Skeletal muscle satellite cell (primary cell): ENCODE data around the gene ATP8B1.
"Not testable (repeated sequence)": the region's sequence is repeated elsewhere in the genome, so short reads cannot be mapped to it uniquely, and the experiment has no call there.

Experiments
- H3K27me3 ChIP-seq: 2 replicates; pipeline ENCODE4 v1.7.0; 2013; ENCODE audit warnings: low read length; ENCODE audit not compliant: control insufficient read depth, insufficient read depth
- H3K36me3 ChIP-seq: 2 replicates; pipeline ENCODE4 v1.7.0; 2013; ENCODE audit warnings: mild to moderate bottlenecking, control low read depth, low read length; ENCODE audit not compliant: insufficient read depth
- H3K4me1 ChIP-seq: 2 replicates; pipeline ENCODE4 v1.7.0; 2013; ENCODE audit warnings: low read length; ENCODE audit not compliant: control insufficient read depth, insufficient read depth
- H3K4me2 ChIP-seq: 2 replicates; pipeline ENCODE4 v1.7.0; 2013; ENCODE audit warnings: mild to moderate bottlenecking, low read length
- H3K4me3 ChIP-seq: 2 replicates; pipeline ENCODE4 v1.7.0; 2013; ENCODE audit warnings: low read length
- H3K9ac ChIP-seq: 2 replicates; pipeline ENCODE4 v1.7.0; 2013; ENCODE audit warnings: mild to moderate bottlenecking, low read depth, low read length, moderate library complexity
- H3K9me3 ChIP-seq: replicated peaks from 2 replicates; pipeline ENCODE4 v1.7.0; 2013; ENCODE audit warnings: mild to moderate bottlenecking, control low read depth, low read length

Gene ATP8B1

DNA sequence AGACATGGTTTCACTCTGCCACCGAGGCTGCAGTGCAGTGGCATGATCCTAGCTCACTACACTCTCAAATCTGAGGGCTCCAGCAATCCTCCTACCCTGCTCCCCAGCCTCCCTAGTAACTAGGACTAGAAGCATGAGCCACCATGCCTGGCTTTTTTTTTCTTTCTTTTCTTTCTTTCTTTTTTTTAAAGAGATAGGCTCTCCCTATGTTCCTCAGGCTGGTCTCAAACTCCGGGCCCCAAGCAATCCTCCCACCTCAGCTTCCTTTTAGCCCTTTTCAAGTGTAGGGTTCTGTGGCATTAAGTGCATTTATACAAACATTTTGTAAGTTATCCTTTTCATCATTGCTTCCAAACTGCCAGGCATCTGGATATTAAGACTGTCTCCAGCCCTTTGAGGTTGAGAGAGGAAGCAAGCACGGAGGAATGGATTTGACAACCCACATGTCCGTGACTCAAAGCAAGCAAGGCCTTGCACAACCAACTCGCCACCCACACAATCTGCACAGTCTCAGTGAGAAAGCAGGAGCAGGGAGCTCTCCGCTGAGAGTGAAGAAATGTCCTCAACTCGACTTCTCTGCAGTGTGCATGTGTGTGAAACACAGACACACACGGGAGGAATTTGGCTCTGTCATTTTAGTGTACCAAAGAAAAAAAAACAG, 65.6 kb downstream of the ATP8B1 start:
- peak overlapping the region; percentile 73 for H3K4me2 ChIP-seq
- peaks cover 6% of the 10 kb centered on the region for H3K36me3 ChIP-seq
- peaks cover 22% of the 10 kb centered on the region for H3K4me1 ChIP-seq
- H3K4me3 ChIP-seq: peak overlapping the region; percentile 38
- H3K9ac ChIP-seq: peak overlapping the region; percentile 62
- no peaks in the 10 kb centered on the region for H3K9me3 ChIP-seq
- H3K27me3 ChIP-seq: no peaks in the 10 kb centered on the region

GRCh38 chr18:57735042-57735441, 68.1 kb downstream of the ATP8B1 start:
- not testable (repeated sequence) for H3K4me3 ChIP-seq, H3K9ac ChIP-seq, H3K27me3 ChIP-seq, H3K9me3 ChIP-seq, H3K4me2 ChIP-seq
- H3K4me1 ChIP-seq: peaks cover 21% of the 10 kb centered on the region
- peaks cover 14% of the 10 kb centered on the region for H3K36me3 ChIP-seq

DNA sequence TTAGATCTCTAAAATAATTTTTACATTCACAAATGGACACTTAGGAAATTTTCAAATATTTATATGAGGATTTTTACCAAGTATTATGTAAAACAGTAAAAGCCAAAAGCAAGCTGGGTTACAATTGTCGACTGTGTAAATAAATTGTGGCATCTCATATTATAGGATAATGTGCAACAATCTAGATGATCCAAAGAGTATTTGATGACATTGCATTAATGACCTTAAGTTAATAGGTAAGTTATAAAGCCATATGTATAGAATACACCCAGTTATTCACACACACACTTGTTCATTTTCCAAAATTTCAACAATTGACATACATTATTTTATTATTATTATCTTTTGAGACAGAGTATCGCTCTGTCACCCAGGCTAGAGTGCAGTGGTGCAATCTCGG, 69.3 kb downstream of the ATP8B1 start:
- Histone ChIP-seq H3K36me3 (peaks cover 14% of the 10 kb centered on the region), H3K4me3 (no peak overlapping the region), H3K4me1 (peaks cover 25% of the 10 kb centered on the region), H3K9me3 (no peaks in the 10 kb centered on the region), H3K9ac (no peak overlapping the region), H3K27me3 (no peaks in the 10 kb centered on the region), H3K4me2 (no peak overlapping the region)

- Histone ChIP-seq H3K4me3 (no peak overlapping the region), H3K4me1 (peaks cover 15% of the 10 kb centered on the region), H3K9me3 (no peaks in the 10 kb centered on the region), H3K9ac (no peak overlapping the region), H3K27me3 (no peaks in the 10 kb centered on the region), H3K36me3 (peaks cover 30% of the 10 kb centered on the region), H3K4me2 (no peak overlapping the region)
Measured at GRCh38 chr18:57730146-57730545, 73.0 kb downstream of the ATP8B1 start.

GRCh38 chr18:57728941-57729511, 74.1 kb downstream of the ATP8B1 start:
- no peaks in the 10 kb centered on the region for H3K27me3 ChIP-seq
- peaks cover 15% of the 10 kb centered on the region for H3K4me1 ChIP-seq
- no peak overlapping the region for H3K4me3 ChIP-seq
- H3K36me3 ChIP-seq: peaks cover 30% of the 10 kb centered on the region
- peak overlapping the region; percentile 22 for H3K4me2 ChIP-seq
- H3K9ac ChIP-seq: no peak overlapping the region
- no peaks in the 10 kb centered on the region for H3K9me3 ChIP-seq

GRCh38 chr18:57727952-57728807, 74.9 kb downstream of the ATP8B1 start:
- no peaks in the 10 kb centered on the region for H3K9me3 ChIP-seq
- H3K9ac ChIP-seq: no peak overlapping the region
- peak overlapping the region; percentile 36 for H3K4me2 ChIP-seq
- peaks cover 15% of the 10 kb centered on the region for H3K4me1 ChIP-seq
- no peak overlapping the region for H3K4me3 ChIP-seq
- H3K27me3 ChIP-seq: no peaks in the 10 kb centered on the region
- H3K36me3 ChIP-seq: peaks cover 30% of the 10 kb centered on the region

GRCh38 chr18:57719211-57719935, 83.7 kb downstream of the ATP8B1 start:
- not testable (repeated sequence) for H3K4me2 ChIP-seq, H3K4me3 ChIP-seq, H3K27me3 ChIP-seq, H3K9me3 ChIP-seq, H3K36me3 ChIP-seq, H3K4me1 ChIP-seq, H3K9ac ChIP-seq

GRCh38 chr18:57716549-57716948, 86.6 kb downstream of the ATP8B1 start:
- H3K9ac ChIP-seq: no peak overlapping the region
- no peak overlapping the region for H3K4me2 ChIP-seq
- H3K27me3 ChIP-seq: no peaks in the 10 kb centered on the region
- no peaks in the 10 kb centered on the region for H3K9me3 ChIP-seq
- H3K4me1 ChIP-seq: peaks cover 10% of the 10 kb centered on the region
- H3K4me3 ChIP-seq: no peak overlapping the region
- no peaks in the 10 kb centered on the region for H3K36me3 ChIP-seq

- no peak overlapping the region for H3K4me2 ChIP-seq
- no peaks in the 10 kb centered on the region for H3K27me3 ChIP-seq
- no peak overlapping the region for H3K4me3 ChIP-seq
- no peak overlapping the region for H3K9ac ChIP-seq
- no peaks in the 10 kb centered on the region for H3K9me3 ChIP-seq
- peaks cover 10% of the 10 kb centered on the region for H3K4me1 ChIP-seq
- H3K36me3 ChIP-seq: no peaks in the 10 kb centered on the region
Measured at GRCh38 chr18:57715671-57716070, 87.4 kb downstream of the ATP8B1 start.

GRCh38 chr18:57715073-57715472, 88.0 kb downstream of the ATP8B1 start:
- H3K9ac ChIP-seq: no peak overlapping the region
- H3K4me1 ChIP-seq: peaks cover 10% of the 10 kb centered on the region
- no peaks in the 10 kb centered on the region for H3K27me3 ChIP-seq
- no peak overlapping the region for H3K4me3 ChIP-seq
- no peaks in the 10 kb centered on the region for H3K36me3 ChIP-seq
- no peak overlapping the region for H3K4me2 ChIP-seq
- no peaks in the 10 kb centered on the region for H3K9me3 ChIP-seq

- Histone ChIP-seq H3K9ac (no peak overlapping the region), H3K27me3 (no peaks in the 10 kb centered on the region), H3K4me2 (no peak overlapping the region), H3K4me3 (no peak overlapping the region), H3K4me1 (peaks cover 10% of the 10 kb centered on the region), H3K36me3 (peaks cover 5% of the 10 kb centered on the region), H3K9me3 (no peaks in the 10 kb centered on the region)
Measured at GRCh38 chr18:57710226-57710625, 92.9 kb downstream of the ATP8B1 start.
